DND-41 (cell line): ENCODE data around the gene KCNIP1.

Experiments
- ATAC-seq: fragments of 200-7000 bp; cut with Tn5 transposase; 3 replicates; pipeline ENCODE4 v1.9.1; 2021; ENCODE audit warnings: low read depth; ENCODE audit not compliant: insufficient read depth
- DNase-seq: peaks from one replicate; pipeline ENCODE4 v3.0.0-alpha.2; 2020
- H2AFZ ChIP-seq: 2 replicates; pipeline ENCODE4 v1.6.0; 2012; ENCODE audit warnings: low read depth, low read length
- H3K27ac ChIP-seq: 2 replicates; pipeline ENCODE4 v1.5.1; 2012; ENCODE audit warnings: low read length, inconsistent platforms
- H3K27me3 ChIP-seq: fragments of 200-600 bp; sonication (generic); 2 replicates; pipeline ENCODE4 v1.6.0; 2012; ENCODE audit warnings: low read length, mild to moderate bottlenecking, inconsistent platforms; ENCODE audit not compliant: insufficient read depth, poor library complexity
- H3K36me3 ChIP-seq: 2 replicates; pipeline ENCODE4 v1.5.1; 2012; ENCODE audit warnings: low read length, inconsistent platforms; ENCODE audit not compliant: insufficient read depth
- H3K4me1 ChIP-seq: 2 replicates; pipeline ENCODE4 v1.5.1; 2012; ENCODE audit warnings: mild to moderate bottlenecking, low read length; ENCODE audit not compliant: insufficient read depth
- H3K4me2 ChIP-seq: 2 replicates; pipeline ENCODE4 v1.6.0; 2012; ENCODE audit warnings: mild to moderate bottlenecking, moderate library complexity, low read length, inconsistent platforms; ENCODE audit not compliant: insufficient read depth
- H3K4me3 ChIP-seq, 2 experiments: fragments of 200-600 bp in 1 of 2; shearing (Covaris generic) in 1 of 2; 2 replicates each; pipeline ENCODE4 v1.5.1; 2012 to 2016; ENCODE audit warnings: inconsistent platforms in 2 of 2, low read length in 2 of 2, mild to moderate bottlenecking in 2 of 2, low read depth in 1 of 2, moderate library complexity in 1 of 2
- H3K79me2 ChIP-seq: 2 replicates; pipeline ENCODE4 v1.6.0; 2012; ENCODE audit warnings: low read length, inconsistent platforms; ENCODE audit not compliant: insufficient read depth
- H3K9ac ChIP-seq: 2 replicates; pipeline ENCODE4 v1.6.0; 2012; ENCODE audit warnings: low read depth, mild to moderate bottlenecking, inconsistent platforms, low read length, moderate library complexity
- H3K9me3 ChIP-seq: 2 replicates; pipeline ENCODE4 v1.5.1; 2012; ENCODE audit warnings: low read length, moderate library complexity, mild to moderate bottlenecking, inconsistent platforms; ENCODE audit not compliant: insufficient read depth, severe bottlenecking
- H4K20me1 ChIP-seq: 2 replicates; pipeline ENCODE4 v1.6.0; 2012; ENCODE audit warnings: low read length; ENCODE audit not compliant: insufficient read depth
- CTCF ChIP-seq: IDR thresholded peaks from 2 replicates; pipeline ENCODE4 v1.5.1; 2012; ENCODE audit warnings: borderline replicate concordance, low read length, moderate library complexity, mild to moderate bottlenecking; ENCODE audit not compliant: poor library complexity, severe bottlenecking; ENCODE audit errors: extremely low read depth
- EZH2 ChIP-seq: IDR thresholded peaks from 3 replicates; pipeline ENCODE4 v1.6.1; 2012; ENCODE audit warnings: borderline replicate concordance, low read depth, mild to moderate bottlenecking, moderate library complexity, low read length, inconsistent platforms; ENCODE audit not compliant: severe bottlenecking

Gene KCNIP1

DNA sequence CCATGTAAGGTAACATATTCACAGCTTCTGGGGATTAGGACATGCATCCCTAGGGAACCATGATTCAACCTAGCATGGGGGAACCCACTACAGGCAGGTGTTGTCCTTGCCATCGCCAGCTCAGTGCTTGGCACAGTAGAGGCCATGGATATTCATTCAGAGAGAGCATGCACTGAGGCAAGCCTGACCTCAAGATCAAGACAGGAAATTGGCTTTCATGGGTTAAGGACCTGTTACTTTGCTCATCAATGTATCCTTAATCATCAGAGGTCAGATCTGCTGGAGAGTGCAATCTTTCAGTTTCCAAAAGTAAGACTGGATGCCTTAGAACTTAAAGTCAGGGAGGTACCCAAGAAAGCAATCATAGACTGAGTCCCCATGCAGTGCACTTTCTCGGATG is 84.0 kb downstream of the KCNIP1 start:
- Histone ChIP-seq H3K9ac (no peak overlapping the region), H3K79me2 (no peaks in the 10 kb centered on the region), H3K27ac (no peak overlapping the region), H3K4me2 (no peak overlapping the region), H3K4me3 (no peak overlapping the region), H3K27me3 (no peaks in the 10 kb centered on the region), H2AFZ (no peak overlapping the region), H3K36me3 (no peaks in the 10 kb centered on the region), H4K20me1 (no peaks in the 10 kb centered on the region), H3K4me1 (no peaks in the 10 kb centered on the region), H3K9me3 (no peaks in the 10 kb centered on the region)
- no peak for DNase-seq
- TF ChIP-seq CTCF, result no peak
- no peak for TF ChIP-seq EZH2
- no peak for ATAC-seq

GRCh38 chr5:170589643-170590042 is 85.8 kb downstream of the KCNIP1 start:
- no peaks in the 10 kb centered on the region for H3K4me1 ChIP-seq
- H2AFZ ChIP-seq, result no peak overlapping the region
- DNase-seq, result no peak
- no peaks in the 10 kb centered on the region for H4K20me1 ChIP-seq
- no peaks in the 10 kb centered on the region for H3K9me3 ChIP-seq
- H3K4me2 ChIP-seq, result no peak overlapping the region
- H3K4me3 ChIP-seq, result no peak overlapping the region
- peaks cover under 1% of the 10 kb centered on the region for H3K27me3 ChIP-seq
- H3K27ac ChIP-seq, result no peak overlapping the region
- H3K79me2 ChIP-seq, result no peaks in the 10 kb centered on the region
- no peaks in the 10 kb centered on the region for H3K36me3 ChIP-seq
- TF ChIP-seq EZH2 (no peak), CTCF (no peak)
- no peak for ATAC-seq
- no peak overlapping the region for H3K9ac ChIP-seq

- no peak for ATAC-seq
- H3K27ac ChIP-seq, result no peak overlapping the region
- H4K20me1 ChIP-seq, result no peaks in the 10 kb centered on the region
- H3K4me1 ChIP-seq, result no peaks in the 10 kb centered on the region
- no peak overlapping the region for H2AFZ ChIP-seq
- no peaks in the 10 kb centered on the region for H3K36me3 ChIP-seq
- H3K27me3 ChIP-seq, result peaks cover 2% of the 10 kb centered on the region
- TF ChIP-seq EZH2, result no peak
- no peak for TF ChIP-seq CTCF
- DNase-seq, result no peak
- no peaks in the 10 kb centered on the region for H3K9me3 ChIP-seq
- H3K4me2 ChIP-seq, result no peak overlapping the region
- H3K79me2 ChIP-seq, result no peaks in the 10 kb centered on the region
- no peak overlapping the region for H3K9ac ChIP-seq
- H3K4me3 ChIP-seq, result no peak overlapping the region
Measured at GRCh38 chr5:170590566-170590965, 86.7 kb downstream of the KCNIP1 start.

- TF ChIP-seq CTCF, result no peak
- TF ChIP-seq EZH2, result no peak
- peaks cover 3% of the 10 kb centered on the region for H3K27me3 ChIP-seq
- no peak overlapping the region for H3K4me3 ChIP-seq
- no peak overlapping the region for H3K9ac ChIP-seq
- no peak overlapping the region for H2AFZ ChIP-seq
- no peaks in the 10 kb centered on the region for H3K36me3 ChIP-seq
- H4K20me1 ChIP-seq, result no peaks in the 10 kb centered on the region
- ATAC-seq, result no peak
- H3K79me2 ChIP-seq, result no peaks in the 10 kb centered on the region
- no peak overlapping the region for H3K4me2 ChIP-seq
- H3K9me3 ChIP-seq, result no peaks in the 10 kb centered on the region
- no peak for DNase-seq
- no peak overlapping the region for H3K27ac ChIP-seq
- H3K4me1 ChIP-seq, result no peaks in the 10 kb centered on the region
Measured at GRCh38 chr5:170591054-170591453, 87.2 kb downstream of the KCNIP1 start.
